ENCODE results near the gene CCL16. TPM values are rescaled to one million over a fixed set of nuclear protein-coding genes. Genes with fewer than 3 reads are reported as not detected.
"Not testable (repeated sequence)": the region's sequence is repeated elsewhere in the genome, so short reads cannot be mapped to it uniquely, and the experiment has no call there.

The CCL16 gene
- total RNA-seq, 1 donor from 2014 or later = not detected

DNA sequence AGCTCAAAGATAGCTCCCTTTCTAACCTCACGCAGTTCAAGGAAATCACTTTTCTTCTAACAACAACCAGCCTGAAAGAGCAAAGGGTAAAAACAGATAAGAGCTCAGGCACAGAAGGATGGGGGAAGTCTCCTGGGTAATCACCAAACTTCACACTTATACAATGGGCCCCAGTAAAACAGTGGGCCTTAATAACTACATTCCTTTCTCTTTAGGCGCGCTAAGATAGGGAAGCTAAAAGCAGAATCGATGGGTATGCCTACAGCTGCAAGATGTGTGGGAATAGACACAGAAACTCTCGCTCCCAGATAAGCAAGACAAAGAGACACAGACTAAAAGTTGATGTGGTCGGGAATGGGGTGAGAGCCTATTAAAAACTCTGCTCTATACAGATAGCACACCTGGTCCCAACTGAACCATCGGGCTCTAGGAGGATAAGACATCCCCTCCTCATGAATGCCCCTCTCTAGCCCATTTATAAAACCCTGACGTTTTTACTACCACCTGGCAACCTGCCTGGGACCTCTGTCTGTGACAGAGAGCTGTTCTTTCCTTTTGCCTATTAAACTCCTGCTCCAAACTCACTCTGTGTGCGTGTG lies 38.6 kb downstream of the CCL16 start:
- TF ChIP-seq, protein P1, sequence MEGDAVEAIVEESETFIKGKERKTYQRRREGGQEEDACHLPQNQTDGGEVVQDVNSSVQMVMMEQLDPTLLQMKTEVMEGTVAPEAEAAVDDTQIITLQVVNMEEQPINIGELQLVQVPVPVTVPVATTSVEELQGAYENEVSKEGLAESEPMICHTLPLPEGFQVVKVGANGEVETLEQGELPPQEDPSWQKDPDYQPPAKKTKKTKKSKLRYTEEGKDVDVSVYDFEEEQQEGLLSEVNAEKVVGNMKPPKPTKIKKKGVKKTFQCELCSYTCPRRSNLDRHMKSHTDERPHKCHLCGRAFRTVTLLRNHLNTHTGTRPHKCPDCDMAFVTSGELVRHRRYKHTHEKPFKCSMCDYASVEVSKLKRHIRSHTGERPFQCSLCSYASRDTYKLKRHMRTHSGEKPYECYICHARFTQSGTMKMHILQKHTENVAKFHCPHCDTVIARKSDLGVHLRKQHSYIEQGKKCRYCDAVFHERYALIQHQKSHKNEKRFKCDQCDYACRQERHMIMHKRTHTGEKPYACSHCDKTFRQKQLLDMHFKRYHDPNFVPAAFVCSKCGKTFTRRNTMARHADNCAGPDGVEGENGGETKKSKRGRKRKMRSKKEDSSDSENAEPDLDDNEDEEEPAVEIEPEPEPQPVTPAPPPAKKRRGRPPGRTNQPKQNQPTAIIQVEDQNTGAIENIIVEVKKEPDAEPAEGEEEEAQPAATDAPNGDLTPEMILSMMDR (IDR thresholded peaks at IDR 0.05) = no peak
- no peak for DNase-seq (ENCODE audit: extremely low spot score, unreplicated experiment)
- Mint-ChIP-seq H3K4me3 (ENCODE audit: unreplicated experiment) (no peak overlapping the region), H3K27ac (ENCODE audit: unreplicated experiment) (no peak overlapping the region), H3K27me3 (ENCODE audit: unreplicated experiment) (peaks cover 8% of the 10 kb centered on the region), H3K9me3 (ENCODE audit: unreplicated experiment) (no peaks in the 10 kb centered on the region), H3K36me3 (ENCODE audit: unreplicated experiment) (no peaks in the 10 kb centered on the region), H3K4me1 (ENCODE audit: unreplicated experiment) (no peaks in the 10 kb centered on the region)

DNA sequence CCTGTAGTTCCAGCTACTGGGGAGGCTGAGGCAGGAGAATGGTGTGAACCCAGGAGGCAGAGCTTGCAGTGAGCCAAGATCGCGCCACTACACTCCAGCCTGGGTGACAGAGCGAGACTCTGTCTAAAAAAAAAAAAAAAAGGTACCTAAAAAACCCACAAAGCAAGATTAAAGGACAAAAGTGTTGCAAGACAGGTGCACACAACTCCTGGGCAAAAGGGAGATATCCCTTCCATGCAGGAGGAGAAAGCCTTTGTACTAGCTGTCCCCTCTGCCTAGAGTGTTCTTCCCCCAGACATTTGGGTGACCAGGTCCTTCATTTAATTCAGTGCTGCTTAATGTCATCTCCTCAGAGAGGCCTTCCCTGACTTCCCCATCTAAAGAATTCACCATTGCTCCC lies 42.8 kb downstream of the CCL16 start:
- H3K27ac Mint-ChIP-seq (ENCODE audit: unreplicated experiment); H3K27me3 Mint-ChIP-seq (ENCODE audit: unreplicated experiment); H3K4me3 Mint-ChIP-seq (ENCODE audit: unreplicated experiment); H3K9me3 Mint-ChIP-seq (ENCODE audit: unreplicated experiment); DNase-seq (ENCODE audit: extremely low spot score, unreplicated experiment); H3K36me3 Mint-ChIP-seq (ENCODE audit: unreplicated experiment); H3K4me1 Mint-ChIP-seq (ENCODE audit: unreplicated experiment): not testable (repeated sequence)

DNA sequence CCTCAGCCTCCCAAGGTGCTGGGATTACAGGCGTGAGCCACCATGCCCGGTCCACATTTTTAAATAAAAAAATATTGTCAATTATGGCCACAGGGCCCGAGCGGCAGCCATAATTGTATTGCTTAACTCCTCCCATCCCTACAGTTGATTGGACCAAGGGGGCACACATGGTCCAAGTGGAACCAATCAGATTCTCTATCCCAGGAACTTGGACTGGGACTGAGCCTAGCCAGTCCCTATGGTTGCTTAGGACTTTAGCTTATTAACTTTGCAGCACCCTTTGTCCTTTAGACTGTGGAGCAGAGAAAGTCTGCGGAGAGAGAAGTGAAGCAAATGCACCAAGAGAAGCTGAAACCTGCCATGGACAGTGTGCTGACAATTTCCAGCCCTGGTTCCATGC lies 45.2 kb downstream of the CCL16 start:
- TF ChIP-seq, protein P1 (IDR thresholded peaks at IDR 0.05) = no peak
- H3K27me3 Mint-ChIP-seq (ENCODE audit: unreplicated experiment) = peaks cover 8% of the 10 kb centered on the region

DNA sequence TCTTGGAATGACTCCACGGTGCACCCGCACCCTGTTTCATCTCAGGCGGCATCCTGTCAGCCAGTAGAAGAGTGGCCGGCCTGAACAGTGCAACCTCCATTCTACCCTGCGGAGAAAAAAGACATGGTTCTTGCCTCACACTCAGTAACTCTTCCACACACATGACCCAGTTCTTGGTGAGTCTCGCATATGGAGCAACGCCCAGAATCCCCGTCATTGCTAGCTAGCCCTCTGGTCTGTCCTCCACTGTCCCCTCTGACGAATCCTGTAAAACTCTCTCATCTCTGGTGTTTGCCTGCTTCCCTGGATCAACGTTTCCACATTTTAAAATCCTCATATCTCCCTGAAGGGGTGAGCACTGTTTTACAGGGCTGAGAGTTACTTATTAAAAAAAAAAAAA lies 46.5 kb downstream of the CCL16 start:
- Mint-ChIP-seq H3K36me3 (ENCODE audit: unreplicated experiment) (no peaks in the 10 kb centered on the region), H3K9me3 (ENCODE audit: unreplicated experiment) (no peaks in the 10 kb centered on the region), H3K27ac (ENCODE audit: unreplicated experiment) (no peak overlapping the region), H3K27me3 (ENCODE audit: unreplicated experiment) (peaks cover 2% of the 10 kb centered on the region), H3K4me3 (ENCODE audit: unreplicated experiment) (no peak overlapping the region), H3K4me1 (ENCODE audit: unreplicated experiment) (peaks cover 14% of the 10 kb centered on the region)
- TF ChIP-seq, protein P1 (IDR thresholded peaks at IDR 0.05) = no peak
- DNase-seq (ENCODE audit: extremely low spot score, unreplicated experiment) = no peak

More for the DNA sequence above, 45.2 kb downstream of the CCL16 start:
- Mint-ChIP-seq H3K36me3 (ENCODE audit: unreplicated experiment) (no peaks in the 10 kb centered on the region), H3K4me1 (ENCODE audit: unreplicated experiment) (peaks cover under 1% of the 10 kb centered on the region), H3K4me3 (ENCODE audit: unreplicated experiment) (no peak overlapping the region), H3K9me3 (ENCODE audit: unreplicated experiment) (no peaks in the 10 kb centered on the region), H3K27ac (ENCODE audit: unreplicated experiment) (no peak overlapping the region)
- no peak for DNase-seq (ENCODE audit: extremely low spot score, unreplicated experiment)

DNA sequence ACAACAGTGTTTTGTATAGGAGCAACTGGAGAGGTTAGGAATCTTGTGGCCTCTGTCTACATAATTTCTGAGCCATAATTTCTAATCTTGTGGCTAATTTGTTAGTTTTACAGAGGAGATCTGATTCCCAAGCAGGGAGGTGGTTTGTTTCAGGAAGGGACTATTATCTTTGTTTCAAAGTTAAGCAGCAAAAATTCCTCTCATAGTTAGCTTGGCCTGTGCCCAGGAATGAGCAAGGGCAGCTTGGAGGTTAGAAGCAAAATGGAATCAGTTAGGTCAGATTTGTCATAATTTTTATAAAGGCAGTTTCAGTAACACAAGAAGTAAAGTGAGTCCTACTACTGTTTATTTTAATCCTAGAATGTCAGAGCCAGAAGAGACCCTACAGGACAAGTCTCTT lies 48.7 kb downstream of the CCL16 start:
- Mint-ChIP-seq H3K9me3 (ENCODE audit: unreplicated experiment) (no peaks in the 10 kb centered on the region), H3K4me3 (ENCODE audit: unreplicated experiment) (no peak overlapping the region), H3K27me3 (ENCODE audit: unreplicated experiment) (no peaks in the 10 kb centered on the region), H3K27ac (ENCODE audit: unreplicated experiment) (no peak overlapping the region), H3K36me3 (ENCODE audit: unreplicated experiment) (no peaks in the 10 kb centered on the region), H3K4me1 (ENCODE audit: unreplicated experiment) (peaks cover 16% of the 10 kb centered on the region)
- no peak for DNase-seq (ENCODE audit: extremely low spot score, unreplicated experiment)
- TF ChIP-seq, protein P1 (IDR thresholded peaks at IDR 0.05) = no peak
